Measurements from ENCODE around the gene ATP1A2.
A peak's percentile ranks its signal among the peaks of the same experiment; 100 is the strongest.

Gene ATP1A2

GRCh38 chr1:160085686-160086455 lies 29.7 kb upstream of the ATP1A2 start:
- DNase-seq, result peak; percentile 82

GRCh38 chr1:160086456-160086892 lies 29.1 kb upstream of the ATP1A2 start:
- DNase-seq, result no peak

GRCh38 chr1:160087118-160087662 lies 28.4 kb upstream of the ATP1A2 start:
- no peak for DNase-seq

GRCh38 chr1:160089883-160090282 lies 25.7 kb upstream of the ATP1A2 start:
- no peak for DNase-seq

GRCh38 chr1:160090760-160091159 lies 24.8 kb upstream of the ATP1A2 start:
- no peak for DNase-seq

- DNase-seq, result no peak
Measured at GRCh38 chr1:160091666-160092223, 23.8 kb upstream of the ATP1A2 start.

- no peak for DNase-seq
Measured at GRCh38 chr1:160092366-160093068, 23.0 kb upstream of the ATP1A2 start.

- DNase-seq, result no peak
Measured at GRCh38 chr1:160093069-160093395, 22.5 kb upstream of the ATP1A2 start.

GRCh38 chr1:160093624-160094290 lies 21.8 kb upstream of the ATP1A2 start:
- DNase-seq, result no peak

GRCh38 chr1:160094291-160094625 lies 21.3 kb upstream of the ATP1A2 start:
- DNase-seq, result no peak

- no peak for DNase-seq
Measured at GRCh38 chr1:160094806-160095205, 20.8 kb upstream of the ATP1A2 start.

GRCh38 chr1:160095382-160096105 lies 20.0 kb upstream of the ATP1A2 start:
- peak; percentile 81 for DNase-seq

- no peak for DNase-seq
Measured at GRCh38 chr1:160096274-160097116, 19.1 kb upstream of the ATP1A2 start.

GRCh38 chr1:160097151-160097910 lies 18.2 kb upstream of the ATP1A2 start:
- DNase-seq, result no peak

GRCh38 chr1:160097911-160098851 lies 17.4 kb upstream of the ATP1A2 start, which contains the start of gene IGSF8:
IGSF8 (minus strand) TSS chr1:160098619; CDS start chr1:160098472, 147 bp downstream.
- peak; percentile 97 for DNase-seq

GRCh38 chr1:160098852-160099561 lies 16.6 kb upstream of the ATP1A2 start:
- DNase-seq, result peak; percentile 97

- no peak for DNase-seq
Measured at GRCh38 chr1:160099716-160100375, 15.7 kb upstream of the ATP1A2 start.

GRCh38 chr1:160101037-160101716 lies 14.4 kb upstream of the ATP1A2 start:
- DNase-seq, result peak; percentile 85
